AG09309 (cell line): ENCODE results near the gene GNAQ.

ENCODE experiments used
- DNase-seq: peaks from one replicate; pipeline ENCODE4 v3.0.0-alpha.2; 2010; ENCODE audit warnings: low read depth
- H3K4me3 ChIP-seq: 2 replicates; pipeline ENCODE4 v1.5.1; 2011; ENCODE audit warnings: mild to moderate bottlenecking, low read depth, low read length, moderate library complexity; ENCODE audit not compliant: control insufficient read depth
- TF ChIP-seq, protein P1 (sequence below): IDR thresholded peaks from 2 replicates; pipeline ENCODE4 v1.5.1; 2011; ENCODE audit warnings: mild to moderate bottlenecking, low read depth, low read length, inconsistent platforms; ENCODE audit not compliant: insufficient read depth, control insufficient read depth; ENCODE audit errors: missing control alignments

GNAQ gene

DNA sequence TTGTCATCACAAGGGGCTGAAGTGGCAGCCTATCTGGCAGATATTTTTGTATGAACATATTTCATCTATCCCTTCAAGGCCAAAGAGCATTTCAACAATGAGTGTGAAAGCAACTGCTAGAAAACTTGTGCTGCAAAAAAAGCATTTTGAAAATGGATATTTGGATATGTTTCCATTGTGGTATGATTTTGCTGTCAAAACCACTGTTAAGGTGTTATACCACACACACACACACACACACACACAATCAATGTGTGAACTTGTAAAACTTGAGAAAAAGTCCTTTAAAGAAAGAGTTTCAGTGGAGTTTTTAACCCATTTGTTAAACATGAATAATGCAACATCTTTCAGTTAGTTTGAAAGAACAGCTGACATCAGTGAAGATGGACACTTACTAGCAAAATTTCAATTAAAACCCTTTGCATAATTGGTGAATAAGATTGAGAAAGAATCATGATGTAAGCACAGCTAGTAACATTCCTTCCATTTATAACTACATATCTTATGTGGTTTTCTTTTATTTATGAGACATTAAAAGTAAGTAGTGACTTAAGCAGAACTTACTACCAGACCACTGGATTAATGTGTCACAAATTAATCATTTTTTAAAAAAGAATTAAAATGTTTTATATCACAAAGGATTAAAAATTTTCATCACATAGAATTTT lies 200.9 kb downstream of the GNAQ start:
- no peak overlapping the region for H3K4me3 ChIP-seq
- TF ChIP-seq, protein P1, sequence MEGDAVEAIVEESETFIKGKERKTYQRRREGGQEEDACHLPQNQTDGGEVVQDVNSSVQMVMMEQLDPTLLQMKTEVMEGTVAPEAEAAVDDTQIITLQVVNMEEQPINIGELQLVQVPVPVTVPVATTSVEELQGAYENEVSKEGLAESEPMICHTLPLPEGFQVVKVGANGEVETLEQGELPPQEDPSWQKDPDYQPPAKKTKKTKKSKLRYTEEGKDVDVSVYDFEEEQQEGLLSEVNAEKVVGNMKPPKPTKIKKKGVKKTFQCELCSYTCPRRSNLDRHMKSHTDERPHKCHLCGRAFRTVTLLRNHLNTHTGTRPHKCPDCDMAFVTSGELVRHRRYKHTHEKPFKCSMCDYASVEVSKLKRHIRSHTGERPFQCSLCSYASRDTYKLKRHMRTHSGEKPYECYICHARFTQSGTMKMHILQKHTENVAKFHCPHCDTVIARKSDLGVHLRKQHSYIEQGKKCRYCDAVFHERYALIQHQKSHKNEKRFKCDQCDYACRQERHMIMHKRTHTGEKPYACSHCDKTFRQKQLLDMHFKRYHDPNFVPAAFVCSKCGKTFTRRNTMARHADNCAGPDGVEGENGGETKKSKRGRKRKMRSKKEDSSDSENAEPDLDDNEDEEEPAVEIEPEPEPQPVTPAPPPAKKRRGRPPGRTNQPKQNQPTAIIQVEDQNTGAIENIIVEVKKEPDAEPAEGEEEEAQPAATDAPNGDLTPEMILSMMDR = no peak
- no peak for DNase-seq

DNA sequence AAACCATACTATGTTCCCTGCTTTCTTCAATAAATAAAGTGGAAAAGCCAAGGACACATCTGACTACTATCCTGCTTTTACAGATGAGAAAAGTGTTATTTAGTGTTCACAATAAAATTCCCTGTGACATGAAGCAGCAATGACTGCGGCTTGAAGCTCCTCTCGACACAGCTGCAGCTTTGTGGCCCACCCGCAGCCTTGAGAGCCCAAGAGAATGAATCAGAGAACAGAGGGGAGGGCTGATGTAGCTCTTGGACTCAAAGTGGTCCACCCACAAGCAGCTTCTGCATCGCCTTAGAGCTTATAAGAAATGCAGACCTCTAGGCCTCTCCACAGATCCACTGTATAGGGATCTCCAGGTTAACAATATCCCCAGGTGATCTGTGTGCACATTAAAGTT lies 202.2 kb downstream of the GNAQ start:
- no peak for DNase-seq
- TF ChIP-seq, protein P1 = no peak
- no peak overlapping the region for H3K4me3 ChIP-seq

DNA sequence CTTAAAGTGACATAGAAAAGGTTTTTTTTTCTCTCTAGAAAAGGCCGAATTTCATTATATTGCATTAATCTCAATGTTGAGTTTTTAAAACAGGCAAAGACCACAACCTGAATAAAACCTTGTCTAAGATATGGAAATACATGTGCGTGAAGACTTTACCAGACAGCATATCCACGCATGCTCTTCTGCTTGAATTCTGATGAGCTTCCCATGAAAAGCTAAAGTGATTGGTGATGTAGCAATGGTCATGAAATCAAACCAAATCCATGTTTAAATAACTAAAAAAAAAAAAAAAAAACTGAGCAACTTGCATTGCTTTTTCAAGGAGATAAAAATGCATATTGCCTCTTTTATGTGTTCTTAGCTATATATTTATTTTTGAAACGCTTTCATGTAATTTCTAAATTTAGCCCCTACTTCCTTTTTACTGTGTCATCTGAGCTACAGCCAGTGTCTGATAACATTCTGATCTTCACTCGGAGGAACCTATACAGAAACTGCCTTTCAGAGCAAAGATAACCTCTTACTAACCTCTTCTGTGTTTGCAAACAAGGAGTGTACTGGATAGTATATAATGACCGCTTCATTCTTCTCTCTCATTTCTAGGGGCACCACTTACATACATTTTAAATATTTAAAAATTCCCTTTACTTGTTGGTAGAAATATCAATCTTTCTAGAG lies 204.4 kb downstream of the GNAQ start:
- DNase-seq = no peak
- H3K4me3 ChIP-seq = no peak overlapping the region
- TF ChIP-seq, protein P1 = no peak

DNA sequence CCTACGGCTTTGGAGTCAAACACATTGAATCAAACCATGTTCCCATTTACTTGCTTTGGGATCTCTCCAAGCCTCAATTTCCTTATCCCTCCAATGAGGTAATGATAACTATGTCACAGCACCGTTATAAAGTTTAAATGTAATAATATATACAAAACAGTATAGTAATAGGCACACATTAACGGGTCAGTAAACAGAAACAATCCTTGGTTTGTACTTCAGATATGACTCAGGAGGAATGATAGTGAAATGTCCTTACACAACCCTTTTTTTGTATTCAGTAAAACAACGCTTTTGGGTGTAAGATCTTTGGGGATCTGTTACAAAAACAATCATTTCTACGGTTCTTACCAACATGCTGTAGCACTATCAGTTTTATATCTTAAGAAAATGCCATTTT lies 205.0 kb downstream of the GNAQ start:
- H3K4me3 ChIP-seq = no peak overlapping the region
- no peak for DNase-seq
- TF ChIP-seq, protein P1 = no peak

DNA sequence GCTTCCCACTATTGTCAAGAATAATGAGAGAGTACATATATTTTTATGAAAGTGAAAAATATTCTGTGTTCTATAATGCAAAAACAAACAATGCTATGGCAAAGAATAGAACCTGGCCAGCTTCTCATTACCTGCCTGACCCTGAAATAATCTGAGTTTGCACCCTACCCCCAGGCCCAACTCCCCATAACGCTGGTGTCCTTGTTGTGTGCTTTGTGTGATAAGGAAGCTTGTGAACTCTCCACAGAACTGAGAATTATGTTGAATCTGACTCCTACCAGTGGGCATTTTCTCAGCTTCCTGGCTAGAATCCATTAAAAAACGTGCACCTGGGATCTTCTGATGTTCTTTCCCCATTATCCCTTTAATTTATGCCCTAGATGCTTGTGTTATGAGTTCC lies 205.5 kb downstream of the GNAQ start:
- TF ChIP-seq, protein P1 = no peak
- no peak overlapping the region for H3K4me3 ChIP-seq
- no peak for DNase-seq

DNA sequence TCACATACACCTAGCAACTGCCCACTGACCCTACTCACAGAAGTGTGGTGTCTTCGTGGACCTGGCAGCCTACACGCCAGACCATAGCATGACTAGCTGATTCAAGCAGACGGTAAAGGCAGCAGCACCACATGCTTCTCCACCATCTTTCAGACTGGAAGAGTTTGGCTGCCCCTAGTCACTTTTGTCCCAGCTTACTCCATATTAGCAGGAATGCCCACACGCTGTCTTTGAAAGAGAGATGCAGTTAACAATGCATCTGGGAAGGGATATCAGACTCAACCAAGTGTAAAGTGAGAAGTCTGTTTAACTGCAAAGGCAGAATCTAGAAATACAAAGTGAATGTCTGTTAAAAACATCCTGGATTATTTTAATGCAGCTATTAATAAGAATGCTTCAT lies 206.2 kb downstream of the GNAQ start:
- no peak overlapping the region for H3K4me3 ChIP-seq
- no peak for DNase-seq
- TF ChIP-seq, protein P1 = no peak
